GM23338 (cell line): ENCODE measurements around the gene RPL7A. TPM values are rescaled to one million over a fixed set of nuclear protein-coding genes. Genes with fewer than 3 reads are reported as not detected.

Source experiments
- ATAC-seq: fragments of 200-7000 bp; cut with Tn5 transposase; 3 replicates; pipeline ENCODE4 v1.9.1; 2020
- DNase-seq: peaks from one replicate; pipeline ENCODE4 v3.0.0-alpha.2; 2015; ENCODE audit warnings: low spot score
- H2AFZ ChIP-seq: fragments of 200-600 bp; sonication (generic); 2 replicates; pipeline ENCODE4 v1.8.0; 2016; ENCODE audit warnings: antibody characterized with exemption, mild to moderate bottlenecking, moderate library complexity
- H3F3A ChIP-seq: fragments of 200-600 bp; sonication (generic); replicated peaks from 2 replicates; pipeline ENCODE4 v1.8.0; 2017; ENCODE audit warnings: antibody characterized with exemption, mixed run types, low read depth
- H3K27ac ChIP-seq: fragments of 200-600 bp; sonication (generic); 2 replicates; pipeline ENCODE4 v1.6.1; 2016; ENCODE audit warnings: low read depth
- H3K27me3 ChIP-seq: fragments of 200-600 bp; sonication (generic); 2 replicates; pipeline ENCODE4 v1.8.0; 2016; ENCODE audit warnings: mild to moderate bottlenecking, mixed run types, moderate library complexity; ENCODE audit not compliant: insufficient read depth
- H3K36me3 ChIP-seq: fragments of 200-600 bp; sonication (generic); 2 replicates; pipeline ENCODE4 v1.8.0; 2016; ENCODE audit warnings: mild to moderate bottlenecking; ENCODE audit not compliant: insufficient read depth
- H3K4me1 ChIP-seq: fragments of 200-600 bp; sonication (generic); 2 replicates; pipeline ENCODE4 v1.8.0; 2016; ENCODE audit warnings: mild to moderate bottlenecking, moderate library complexity; ENCODE audit not compliant: insufficient read depth
- H3K4me2 ChIP-seq: fragments of 200-600 bp; sonication (generic); 2 replicates; pipeline ENCODE4 v1.7.1; 2017; ENCODE audit warnings: mixed run types
- H3K4me3 ChIP-seq: fragments of 200-600 bp; sonication (generic); 2 replicates; pipeline ENCODE4 v1.6.1; 2016; ENCODE audit warnings: mixed run types
- H3K79me2 ChIP-seq: fragments of 200-600 bp; sonication (generic); replicated peaks from 2 replicates; pipeline ENCODE4 v1.8.0; 2017; ENCODE audit warnings: mild to moderate bottlenecking; ENCODE audit not compliant: insufficient read depth
- H3K9me2 ChIP-seq: fragments of 200-600 bp; sonication (generic); 2 replicates; pipeline ENCODE4 v1.8.0; 2017; ENCODE audit not compliant: insufficient read depth
- H4K20me1 ChIP-seq: fragments of 200-600 bp; sonication (generic); replicated peaks from 2 replicates; pipeline ENCODE4 v1.8.0; 2017; ENCODE audit warnings: mild to moderate bottlenecking; ENCODE audit not compliant: insufficient read depth
- H3K27ac Mint-ChIP-seq: 2 replicates; pipeline ENCODE4 v1.8.0; 2020; ENCODE audit warnings: inconsistent platforms, mild to moderate bottlenecking, moderate library complexity, mixed read lengths
- H3K27me3 Mint-ChIP-seq: 3 replicates; pipeline ENCODE4 v1.8.0; 2022; ENCODE audit warnings: low read depth, mild to moderate bottlenecking, moderate library complexity, mixed read lengths, inconsistent platforms; ENCODE audit not compliant: insufficient read depth, poor library complexity
- H3K36me3 Mint-ChIP-seq: 3 replicates; pipeline ENCODE4 v1.8.0; 2021; ENCODE audit warnings: low read depth, mild to moderate bottlenecking, inconsistent platforms, moderate library complexity, mixed read lengths
- H3K4me1 Mint-ChIP-seq: 3 replicates; pipeline ENCODE4 v1.8.0; 2020; ENCODE audit warnings: mild to moderate bottlenecking, inconsistent platforms, mixed read lengths
- H3K4me3 Mint-ChIP-seq: 3 replicates; pipeline ENCODE4 v1.8.0; 2021; ENCODE audit warnings: moderate library complexity, mild to moderate bottlenecking, inconsistent platforms, mixed read lengths
- H3K9me3 Mint-ChIP-seq: 3 replicates; pipeline ENCODE4 v1.8.0; 2020; ENCODE audit warnings: moderate library complexity, mild to moderate bottlenecking, inconsistent platforms, mixed read lengths
- CTCF ChIP-seq, 2 experiments: fragments of 200-600 bp in 1 of 2; sonication (generic) in 1 of 2; conservative IDR thresholded peaks; 2 replicates each; pipeline versions ENCODE4 v1.5.1 to v1.6.1; 2016 to 2017; ENCODE audit warnings: antibody characterized with exemption in 2 of 2, low read depth in 2 of 2, mild to moderate bottlenecking in 2 of 2, moderate library complexity in 1 of 2
- ETS1 ChIP-seq: IDR thresholded peaks from 2 replicates; pipeline ENCODE4 v1.6.1; 2016; ENCODE audit warnings: antibody characterized with exemption
- EZH2 ChIP-seq: fragments of 200-600 bp; sonication (generic); IDR thresholded peaks from one replicate; pipeline ENCODE4 v1.8.0; 2017; ENCODE audit warnings: antibody characterized with exemption, mild to moderate bottlenecking, low read depth; ENCODE audit not compliant: unreplicated experiment
- JUNB ChIP-seq: IDR thresholded peaks from one replicate; pipeline ENCODE4 v1.6.1; 2016; ENCODE audit warnings: antibody characterized with exemption; ENCODE audit not compliant: unreplicated experiment
- NANOG ChIP-seq: IDR thresholded peaks from 2 replicates; pipeline ENCODE4 v1.6.1; 2016; ENCODE audit warnings: antibody characterized with exemption, borderline replicate concordance
- POLR2AphosphoS5 ChIP-seq: IDR thresholded peaks from 2 replicates; pipeline ENCODE4 v1.6.1; 2016; ENCODE audit warnings: antibody characterized with exemption, low read depth
- REST ChIP-seq: IDR thresholded peaks from one replicate; pipeline ENCODE4 v1.6.1; 2018; ENCODE audit warnings: antibody characterized with exemption; ENCODE audit not compliant: unreplicated experiment
- STAT1 ChIP-seq: IDR thresholded peaks from one replicate; pipeline ENCODE4 v1.6.1; 2016; ENCODE audit warnings: antibody characterized with exemption; ENCODE audit not compliant: unreplicated experiment
- ZNF114 ChIP-seq: fragments of 250-450 bp; sonication (Bioruptor Pico); IDR thresholded peaks from 2 replicates; pipeline ENCODE4 v1.5.0; 2020; ENCODE audit warnings: mild to moderate bottlenecking, moderate library complexity
- ZNF331 ChIP-seq: fragments of 250-450 bp; sonication (Bioruptor Pico); IDR thresholded peaks from 2 replicates; pipeline ENCODE4 v1.5.0; 2020; ENCODE audit warnings: low read depth, mild to moderate bottlenecking, moderate library complexity
- ZNF462 ChIP-seq: fragments of 250-450 bp; sonication (Bioruptor Pico); IDR thresholded peaks from 2 replicates; pipeline ENCODE4 v1.5.0; 2020; ENCODE audit warnings: mild to moderate bottlenecking, moderate library complexity
- polyA plus RNA-seq: library from polyadenylated mRNA; unstranded; fragments of >200 nt; fragmentation: Nextera tagmentation; extraction: Ambion mirVana; gene quantifications from 2 replicates; pipeline ENCODE4 v1.2.1, GENCODE V29; 2016
- total RNA-seq: library from RNA; depleted of rRNA; stranded (reverse); fragments of >200 nt; shearing (Covaris generic); gene quantifications from 2 replicates; pipeline ENCODE4 v1.2.3, GENCODE V29; 2014

Gene RPL7A
- total and polyA plus RNA-seq, 2 experiments from 2014 or later = 1,644 to 2,020 TPM

- no peak for TF ChIP-seq STAT1
- TF ChIP-seq CTCF (conservative IDR thresholded peaks at IDR 0.05; ENCODE audit: low read depth in 2 of 2) = no peak
Measured at GRCh38 chr9:133339641-133340040, 8.4 kb upstream of the RPL7A start (continued).

GRCh38 chr9:133340256-133340655, 7.8 kb upstream of the RPL7A start:
- Histone ChIP-seq H3K9me2 (no peaks in the 10 kb centered on the region), H3F3A (peaks cover 33% of the 10 kb centered on the region; the same call in 1 of the 2 replicates), H3K79me2 (peaks cover 8% of the 10 kb centered on the region), H3K4me2 (no peak overlapping the region), H4K20me1 (peaks cover 12% of the 10 kb centered on the region), H3K27ac (no peak overlapping the region), H3K4me1 (no peaks in the 10 kb centered on the region), H3K36me3 (peaks cover 21% of the 10 kb centered on the region), H3K4me3 (no peak overlapping the region), H3K27me3 (no peaks in the 10 kb centered on the region), H2AFZ (no peak overlapping the region)
- ATAC-seq = no peak
- Mint-ChIP-seq H3K4me3 (no peak overlapping the region), H3K27ac (no peak overlapping the region), H3K27me3 (peaks cover 16% of the 10 kb centered on the region), H3K36me3 (peaks cover 69% of the 10 kb centered on the region), H3K4me1 (peaks cover 6% of the 10 kb centered on the region), H3K9me3 (peaks cover 4% of the 10 kb centered on the region; the same call in 1 of the 3 replicates)
- DNase-seq = no peak
- TF ChIP-seq REST = no peak
- TF ChIP-seq ZNF114 (CRISPR knock-in tag) = no peak
- TF ChIP-seq ZNF331 (CRISPR knock-in tag) = no peak
- no peak for TF ChIP-seq NANOG
- TF ChIP-seq STAT1 = no peak
- no peak for TF ChIP-seq EZH2
- no peak for TF ChIP-seq POLR2AphosphoS5
- no peak for TF ChIP-seq ZNF462 (CRISPR knock-in tag)
- no peak for TF ChIP-seq ETS1
- no peak for TF ChIP-seq JUNB
